ENCODE data around the gene CLDN24.

DNA sequence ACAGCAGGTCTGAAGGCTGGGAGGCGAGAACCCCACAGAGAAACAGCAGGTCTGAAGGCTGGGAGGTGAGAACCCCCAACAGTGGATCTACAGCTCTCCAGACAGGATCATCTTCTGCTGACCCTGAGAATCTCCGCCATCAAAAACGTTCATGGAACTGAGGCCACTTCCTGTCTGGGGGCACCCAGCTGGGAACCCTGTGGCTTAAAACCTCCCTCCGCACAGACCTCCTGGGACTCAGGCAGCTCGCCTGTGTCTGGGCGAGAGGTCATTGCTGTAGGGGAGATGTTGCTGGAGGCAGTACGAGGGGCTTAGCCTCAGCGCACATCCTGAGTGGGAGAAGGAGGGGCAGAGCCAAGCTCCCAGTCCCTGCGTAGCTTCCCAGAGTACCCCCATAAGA is 15.1 kb upstream of the CLDN24 start:
- TF ChIP-seq CTCF (IDR thresholded peaks at IDR 0.05; ENCODE audit: low read length) (no peak), EZH2 (IDR thresholded peaks at IDR 0.05; ENCODE audit: borderline replicate concordance, low read length) (no peak)

All from OCI-LY1 (cell line).